A549 (cell line): ENCODE measurements around the gene ANKRD50. TPM values are rescaled to one million over a fixed set of nuclear protein-coding genes. Genes with fewer than 3 reads are reported as not detected.

ENCODE experiments used
- ATAC-seq, 2 experiments: fragments of 200-7000 bp in 1 of 2; fragments of >200 bp in 1 of 2; cut with Nextera tagmentation in 1 of 2; cut with Tn5 transposase in 1 of 2; 3 replicates each; pipeline versions ENCODE4 v1.8.0 to v1.9.1; 2018 to 2020; ENCODE audit warnings: mild to moderate bottlenecking in 1 of 2, moderate library complexity in 1 of 2
- CTCF ChIA-PET: fragments of 300-600 bp; sonication (Branson Sonifier 250); formaldehyde crosslinking; extraction: SDS; loops from one replicate; lab custom pipeline; 2021; ENCODE audit warnings: antibody characterized with exemption, inconsistent platforms; lab: Yijun Ruan, JAX
- POLR2A ChIA-PET: fragments of 350-600 bp; formaldehyde crosslinking; extraction: SDS; loops from one replicate; lab custom pipeline; 2021; ENCODE audit warnings: antibody characterized with exemption, inconsistent platforms; lab: Yijun Ruan, JAX
- DNase-seq, 2 experiments: peaks; one replicate each; pipeline versions ENCODE4 v3.0.0 to v3.0.0-alpha.2; 2011 to 2016; ENCODE audit warnings: low read depth in 1 of 2, low spot score in 1 of 2
- FAIRE-seq: peaks from 2 replicates; lab custom pipeline; 2011; peaks lifted over from hg19 to GRCh38; lab: Jason Lieb, UNC
- H3K27ac ChIP-seq, 2 experiments: fragments of >200 bp; sonication (Bioruptor Twin); formaldehyde crosslinking; 3 replicates each; pipeline ENCODE4 v1.5.1; 2016 to 2017
- H3K4me1 ChIP-seq: fragments of >200 bp; sonication (Bioruptor Twin); formaldehyde crosslinking; 3 replicates; pipeline ENCODE4 v1.6.1; 2016
- H3K4me2 ChIP-seq: fragments of >200 bp; sonication (Bioruptor Twin); formaldehyde crosslinking; 3 replicates; pipeline ENCODE4 v1.6.1; 2016
- H3K4me3 ChIP-seq: fragments of >200 bp; sonication (Bioruptor Twin); formaldehyde crosslinking; 3 replicates; pipeline ENCODE4 v1.5.1; 2016
- H3K9me3 ChIP-seq: fragments of >200 bp; sonication (Bioruptor Twin); formaldehyde crosslinking; 3 replicates; pipeline ENCODE4 v1.6.1; 2016
- ATOH8 ChIP-seq: fragments of 250-450 bp; sonication (Bioruptor Pico); IDR thresholded peaks from 2 replicates; pipeline ENCODE4 v1.5.0; 2020; ENCODE audit warnings: low read depth, mild to moderate bottlenecking, moderate library complexity
- BCL3 ChIP-seq: fragments of >200 bp; sonication (Bioruptor Twin); formaldehyde crosslinking; IDR thresholded peaks from 3 replicates; pipeline ENCODE4 v1.6.1; 2016
- BHLHE40 ChIP-seq: IDR thresholded peaks from 2 replicates; pipeline ENCODE4 v1.6.1; 2012; ENCODE audit warnings: low read depth, low read length, inconsistent platforms
- CBX2 ChIP-seq: fragments of 200-600 bp; sonication (generic); IDR thresholded peaks from 2 replicates; pipeline ENCODE4 v1.6.1; 2016; ENCODE audit warnings: low read depth, mild to moderate bottlenecking, borderline replicate concordance
- CHD2 ChIP-seq: fragments of 150-350 bp; IDR thresholded peaks from 2 replicates; pipeline ENCODE4 v1.6.1; 2014; ENCODE audit warnings: low read length; ENCODE audit not compliant: partially characterized antibody
- EHF ChIP-seq: fragments of 250-450 bp; sonication (Bioruptor Pico); IDR thresholded peaks from 2 replicates; pipeline ENCODE4 v1.5.0; 2020; ENCODE audit warnings: mild to moderate bottlenecking
- EHMT2 ChIP-seq: fragments of 200-600 bp; sonication (generic); IDR thresholded peaks from 2 replicates; pipeline ENCODE4 v1.6.1; 2016; ENCODE audit warnings: antibody characterized with exemption, low read depth, mild to moderate bottlenecking, moderate library complexity
- EP300 ChIP-seq, 2 experiments: fragments of >200 bp; sonication (Bioruptor Twin); formaldehyde crosslinking; IDR thresholded peaks; 2 replicates in 1 of 2; 3 replicates in 1 of 2; pipeline ENCODE4 v1.6.1; 2016 to 2017
- FOSB ChIP-seq: fragments of 250-450 bp; sonication (Bioruptor Pico); IDR thresholded peaks from 2 replicates; pipeline ENCODE4 v1.5.0; 2020; ENCODE audit warnings: mild to moderate bottlenecking, moderate library complexity
- FOSL2 ChIP-seq, 2 experiments: fragments of 450-650 bp in 1 of 2; fragments of >200 bp in 1 of 2; sonication (Bioruptor Twin) in 1 of 2; formaldehyde crosslinking; IDR thresholded peaks; 2 replicates each; pipeline versions ENCODE4 v1.5.0 to v1.6.1; 2016 to 2020; ENCODE audit warnings: mild to moderate bottlenecking in 1 of 2, moderate library complexity in 1 of 2
- GATA3 ChIP-seq: IDR thresholded peaks from 2 replicates; pipeline ENCODE4 v1.6.1; 2012; ENCODE audit warnings: borderline replicate concordance
- HES2 ChIP-seq: fragments of >200 bp; sonication (Bioruptor Twin); formaldehyde crosslinking; IDR thresholded peaks from 2 replicates; pipeline ENCODE4 v1.6.1; 2016
- HEYL ChIP-seq: fragments of 250-450 bp; sonication (Bioruptor Pico); IDR thresholded peaks from 2 replicates; pipeline ENCODE4 v1.8.0; 2021; ENCODE audit warnings: mild to moderate bottlenecking, moderate library complexity
- HMGXB4 ChIP-seq: fragments of 250-450 bp; sonication (Bioruptor Pico); IDR thresholded peaks from 2 replicates; pipeline ENCODE4 v1.5.0; 2021; ENCODE audit warnings: mild to moderate bottlenecking, moderate library complexity, borderline replicate concordance
- JUN ChIP-seq, 2 experiments: fragments of >200 bp; sonication (Bioruptor Twin); formaldehyde crosslinking; IDR thresholded peaks; 2 replicates in 1 of 2; 3 replicates in 1 of 2; pipeline ENCODE4 v1.6.1; 2016 to 2017
- JUNB ChIP-seq: fragments of >200 bp; sonication (Bioruptor Twin); formaldehyde crosslinking; IDR thresholded peaks from 2 replicates; pipeline ENCODE4 v1.6.1; 2016
- KDM1A ChIP-seq: fragments of 200-600 bp; sonication (generic); IDR thresholded peaks from 2 replicates; pipeline ENCODE4 v1.6.1; 2016; ENCODE audit warnings: low read depth, mild to moderate bottlenecking
- MAFK ChIP-seq: fragments of 450-650 bp; IDR thresholded peaks from 2 replicates; pipeline ENCODE4 v1.6.1; 2014; ENCODE audit not compliant: partially characterized antibody
- MYC ChIP-seq: IDR thresholded peaks from 2 replicates; pipeline ENCODE4 v1.6.1; 2012; ENCODE audit warnings: mild to moderate bottlenecking, inconsistent platforms, low read length, improper control_type of control experiment, borderline replicate concordance
- PHF8 ChIP-seq: fragments of 200-600 bp; sonication (generic); IDR thresholded peaks from 2 replicates; pipeline ENCODE4 v1.6.1; 2016; ENCODE audit warnings: low read depth, mild to moderate bottlenecking, antibody characterized with exemption, moderate library complexity, borderline replicate concordance
- POLR2A ChIP-seq: IDR thresholded peaks from 2 replicates; pipeline ENCODE4 v1.6.1; 2012; ENCODE audit warnings: mild to moderate bottlenecking, low read length
- POLR2AphosphoS2 ChIP-seq: conservative IDR thresholded peaks from 2 replicates; pipeline ENCODE4 v1.6.1; 2012; ENCODE audit warnings: low read length, improper control_type of control experiment, inconsistent platforms
- RNF2 ChIP-seq: fragments of 200-600 bp; sonication (generic); IDR thresholded peaks from 2 replicates; pipeline ENCODE4 v1.6.1; 2016; ENCODE audit warnings: low read depth, mild to moderate bottlenecking, antibody characterized with exemption, moderate library complexity, borderline replicate concordance
- SMC3 ChIP-seq: fragments of >200 bp; sonication (Bioruptor Twin); formaldehyde crosslinking; IDR thresholded peaks from 3 replicates; pipeline ENCODE4 v1.6.1; 2018; ENCODE audit warnings: inconsistent platforms
- SREBF2 ChIP-seq: fragments of 450-650 bp; IDR thresholded peaks from 2 replicates; pipeline ENCODE4 v1.6.1; 2014; ENCODE audit warnings: mild to moderate bottlenecking, moderate library complexity
- TFCP2L1 ChIP-seq: fragments of 250-450 bp; sonication (Bioruptor Pico); IDR thresholded peaks from 2 replicates; pipeline ENCODE4 v1.5.0; 2021; ENCODE audit warnings: mild to moderate bottlenecking
- ZFP36 ChIP-seq: fragments of 450-650 bp; IDR thresholded peaks from 2 replicates; pipeline ENCODE4 v1.6.1; 2014; ENCODE audit warnings: borderline replicate concordance; ENCODE audit not compliant: partially characterized antibody
- ZNF302 ChIP-seq: fragments of 250-450 bp; sonication (Bioruptor Pico); IDR thresholded peaks from 2 replicates; pipeline ENCODE4 v1.9.0; 2021; ENCODE audit warnings: inconsistent platforms, mild to moderate bottlenecking, moderate library complexity
- ZSCAN20 ChIP-seq: fragments of 250-450 bp; sonication (Bioruptor Pico); IDR thresholded peaks from 2 replicates; pipeline ENCODE4 v1.8.0; 2022; ENCODE audit warnings: mild to moderate bottlenecking, moderate library complexity
- WGBS: methylation state at CpG from one replicate; pipeline ENCODE4 v1.1.6; 2017; ENCODE audit errors: missing lambda C conversion rate; 5-methylcytosine and 5-hydroxymethylcytosine counted together
- polyA plus RNA-seq, 4 experiments: library from polyadenylated mRNA; depleted of rRNA in 3 of 4; stranded (reverse); fragments of >200 nt; fragmentation: RNase III in 1 of 4; extraction: RNeasy Plus Mini Kit Qiagen cat#74134 plus additional on column Dnase treatment in 1 of 4; gene quantifications; 2 replicates in 3 of 4; 3 replicates in 1 of 4; pipeline ENCODE4 v1.2.3, GENCODE V29; 2011 to 2017

Gene ANKRD50
- polyA plus RNA-seq, 2 of the 4 experiments (the other 2 are of a cell fraction), result 6.5 to 13.0 TPM

- 87% methylated on average over 2 of the region's 2 CpGs for WGBS
- no peak for FAIRE-seq
- CTCF ChIA-PET, result no interaction called here
Observed at GRCh38 chr4:124691801-124692200, 20.7 kb downstream of the ANKRD50 start.

GRCh38 chr4:124686279-124686678, 26.3 kb downstream of the ANKRD50 start:
- H3K4me1 ChIP-seq, result no peaks in the 10 kb centered on the region
- no peak for TF ChIP-seq MAFK
- TF ChIP-seq BCL3, result no peak
- no peak for TF ChIP-seq BHLHE40
- TF ChIP-seq CHD2, result no peak
- no peak for TF ChIP-seq SREBF2
- no peak for TF ChIP-seq TFCP2L1
- no peak for TF ChIP-seq CBX2
- no peak for TF ChIP-seq SMC3
- no peak for TF ChIP-seq FOSB (CRISPR knock-in tag)
- no peak for TF ChIP-seq JUN (IDR thresholded peaks at IDR 0.05)
- TF ChIP-seq KDM1A, result no peak
- TF ChIP-seq POLR2A, result no peak
- no peak for TF ChIP-seq ZNF302
- TF ChIP-seq EP300 (IDR thresholded peaks at IDR 0.05), result no peak
- no peak for TF ChIP-seq MYC
- TF ChIP-seq, all 56 proteins: peak for 0
- POLR2A ChIA-PET, result no interaction called here
- Histone ChIP-seq H3K27ac (no peak overlapping the region), H3K4me2 (no peak overlapping the region), H3K9me3 (no peaks in the 10 kb centered on the region), H3K4me3 (no peak overlapping the region)
- CTCF ChIA-PET, result no interaction called here
- WGBS, result 94% methylated on average over 5 of the region's 5 CpGs
- FAIRE-seq, result no peak
- no peak for DNase-seq
- ATAC-seq, result no peak

More at GRCh38 chr4:124691801-124692200, 20.7 kb downstream of the ANKRD50 start:
- ATAC-seq (no peak), DNase-seq (no peak)
- H3K4me2 ChIP-seq, result no peak overlapping the region
- peaks cover 6% of the 10 kb centered on the region; the same call in 1 of the 3 replicates for H3K9me3 ChIP-seq
- TF ChIP-seq ZSCAN20, result no peak
- no peak for TF ChIP-seq EHMT2
- no peak for TF ChIP-seq GATA3
- TF ChIP-seq HMGXB4 (CRISPR knock-in tag), result no peak
- no peak for TF ChIP-seq SREBF2
- no peak for TF ChIP-seq ZFP36
- TF ChIP-seq PHF8, result no peak
- TF ChIP-seq EHF (CRISPR knock-in tag), result no peak
- TF ChIP-seq JUNB, result no peak
- no peak overlapping the region for H3K27ac ChIP-seq
- H3K4me1 ChIP-seq, result no peaks in the 10 kb centered on the region
- H3K4me3 ChIP-seq, result no peak overlapping the region
- POLR2A ChIA-PET, result no interaction called here

- ATAC-seq, result no peak
- POLR2A ChIA-PET, result no interaction called here
- Histone ChIP-seq H3K4me2 (no peak overlapping the region), H3K4me1 (no peaks in the 10 kb centered on the region), H3K27ac (no peak overlapping the region), H3K4me3 (no peak overlapping the region), H3K9me3 (no peaks in the 10 kb centered on the region)
- CTCF ChIA-PET, result no interaction called here
- no peak for FAIRE-seq
- TF ChIP-seq TFCP2L1 (no peak), HES2 (no peak), PHF8 (no peak), KDM1A (no peak), RNF2 (no peak), MYC (no peak), ZNF302 (no peak), SREBF2 (no peak), HEYL (CRISPR knock-in tag) (no peak), ATOH8 (CRISPR knock-in tag) (no peak), FOSL2 (IDR thresholded peaks at IDR 0.05) (no peak), FOSL2 (CRISPR knock-in tag; IDR thresholded peaks at IDR 0.05) (no peak), POLR2AphosphoS2 (no peak)
- no peak for DNase-seq
Observed at GRCh38 chr4:124685851-124686250, 26.7 kb downstream of the ANKRD50 start.
